HG02970 (cell line): ENCODE results near the gene MINDY1.

Experiments used
- ATAC-seq: cut with Tn5 transposase; IDR thresholded peaks from one replicate; pipeline ENCODE4 v1.9.1; 2021; ENCODE audit warnings: mild to moderate bottlenecking, moderate library complexity, moderate number of reproducible peaks; ENCODE audit not compliant: unreplicated experiment, low FRiP score

Gene MINDY1

DNA sequence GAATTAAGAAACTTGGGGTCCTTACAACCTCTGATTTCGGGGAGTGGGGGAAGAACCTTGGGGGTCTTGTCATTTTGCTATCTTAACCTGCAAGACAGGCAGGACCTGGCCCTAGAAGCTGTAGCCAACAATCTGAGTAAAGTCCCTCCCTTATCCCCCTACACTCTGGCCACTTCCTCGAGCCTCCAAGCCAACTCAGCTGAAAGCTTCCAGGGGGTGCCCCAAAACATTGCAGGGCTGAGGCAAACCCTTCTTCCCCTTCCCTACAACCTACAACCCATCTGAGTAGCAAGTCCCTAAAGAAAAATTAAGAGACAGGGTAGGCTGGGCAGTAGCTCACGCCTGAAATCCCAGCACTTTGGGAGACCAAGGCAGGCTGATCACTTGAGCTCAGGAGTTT is 37.1 kb downstream of the MINDY1 start:
- ATAC-seq, result no peak

DNA sequence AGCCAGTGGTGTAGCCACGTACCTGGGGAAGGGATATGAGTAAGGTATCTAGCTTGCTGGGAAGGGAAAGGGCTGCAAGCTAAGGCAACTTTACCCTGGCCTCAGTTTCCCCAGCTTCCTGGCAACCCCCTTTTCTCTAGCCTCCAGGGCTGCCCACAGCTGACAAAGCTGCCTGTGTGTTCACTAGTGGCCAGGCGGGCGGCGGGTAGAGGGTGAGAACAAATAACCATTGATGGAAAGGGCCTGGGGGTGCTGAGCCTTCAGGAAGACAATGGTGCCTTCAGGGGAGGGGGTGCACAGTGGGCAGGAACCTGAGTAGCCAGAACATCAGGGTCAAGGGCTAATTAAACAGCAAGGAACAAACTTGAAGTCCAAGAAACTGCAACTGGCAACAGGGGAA is 38.2 kb downstream of the MINDY1 start:
- no peak for ATAC-seq

DNA sequence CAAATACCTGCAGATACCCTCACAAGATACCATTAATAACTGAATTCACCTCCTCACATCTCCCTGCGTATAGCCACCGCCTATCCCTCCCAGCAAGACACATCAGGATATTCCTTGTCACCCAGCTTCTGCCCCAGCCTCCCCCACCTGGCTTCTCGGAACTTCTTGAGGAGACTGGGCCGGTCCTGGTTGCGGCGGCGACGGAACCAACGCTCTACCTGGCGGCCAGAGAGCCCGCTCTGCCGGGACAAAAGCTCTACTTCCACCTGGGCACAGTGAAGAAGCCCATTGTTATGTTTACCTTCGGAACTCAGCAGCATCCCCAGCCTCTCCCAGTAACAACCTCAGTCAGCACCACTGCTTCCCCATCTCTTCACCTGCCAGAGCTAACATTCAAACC is 38.8 kb downstream of the MINDY1 start:
- ATAC-seq, result no peak

DNA sequence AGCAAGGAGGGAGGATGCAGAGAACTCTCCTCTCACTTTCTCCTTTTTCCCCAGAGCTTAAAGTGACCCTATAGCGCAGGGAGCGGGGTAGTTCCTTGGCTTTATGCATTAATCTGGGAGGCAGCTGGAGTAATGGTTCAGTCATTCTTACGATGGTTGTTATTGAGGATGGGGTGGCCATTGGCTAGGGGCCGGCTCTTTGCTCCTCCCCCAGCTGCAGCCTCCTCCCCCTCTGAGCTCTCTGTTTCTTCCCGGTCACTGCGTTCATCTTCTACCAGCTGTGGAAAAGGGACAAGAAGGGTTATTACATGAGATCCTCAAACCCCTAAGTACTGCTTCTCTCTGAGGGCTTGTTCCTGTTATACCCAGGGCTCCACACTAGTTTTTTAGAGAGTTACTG is 40.7 kb downstream of the MINDY1 start:
- ATAC-seq, result no peak

DNA sequence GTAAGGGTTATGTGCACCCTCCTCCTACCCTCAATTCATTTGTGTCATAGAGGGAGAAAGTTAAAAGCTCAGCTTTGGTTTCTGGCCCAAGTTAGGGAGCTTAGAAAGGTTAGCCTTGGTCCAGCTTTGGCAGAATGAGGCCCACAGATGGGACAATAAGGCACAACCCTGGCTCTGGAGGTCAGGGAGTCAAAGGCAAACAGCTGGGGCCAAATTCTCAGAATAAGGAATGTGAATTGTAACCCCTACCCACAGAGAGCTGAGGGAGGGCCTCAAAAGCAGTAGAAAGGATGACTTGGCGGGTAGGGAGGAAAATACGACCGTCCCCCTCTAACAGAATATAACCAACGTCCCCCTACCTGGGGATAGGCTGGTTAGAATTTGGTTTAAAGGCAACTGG is 41.1 kb downstream of the MINDY1 start:
- no peak for ATAC-seq

DNA sequence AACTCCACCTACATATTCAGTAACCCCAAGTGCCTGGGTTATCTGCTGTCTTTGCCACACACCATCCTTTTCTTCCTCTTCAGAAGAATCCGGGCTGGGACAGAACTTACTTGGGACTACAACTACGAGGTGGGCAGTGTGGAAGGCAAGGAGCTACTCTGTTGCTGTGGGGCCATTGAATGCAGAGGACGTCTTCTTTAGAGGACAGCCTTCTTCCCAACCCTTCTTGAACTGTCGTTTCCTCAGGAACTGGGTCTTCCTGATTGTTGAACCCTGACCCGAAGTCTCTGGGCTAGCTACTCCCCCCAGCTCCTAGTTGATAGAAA is 42.6 kb downstream of the MINDY1 start:
- ATAC-seq, result no peak

DNA sequence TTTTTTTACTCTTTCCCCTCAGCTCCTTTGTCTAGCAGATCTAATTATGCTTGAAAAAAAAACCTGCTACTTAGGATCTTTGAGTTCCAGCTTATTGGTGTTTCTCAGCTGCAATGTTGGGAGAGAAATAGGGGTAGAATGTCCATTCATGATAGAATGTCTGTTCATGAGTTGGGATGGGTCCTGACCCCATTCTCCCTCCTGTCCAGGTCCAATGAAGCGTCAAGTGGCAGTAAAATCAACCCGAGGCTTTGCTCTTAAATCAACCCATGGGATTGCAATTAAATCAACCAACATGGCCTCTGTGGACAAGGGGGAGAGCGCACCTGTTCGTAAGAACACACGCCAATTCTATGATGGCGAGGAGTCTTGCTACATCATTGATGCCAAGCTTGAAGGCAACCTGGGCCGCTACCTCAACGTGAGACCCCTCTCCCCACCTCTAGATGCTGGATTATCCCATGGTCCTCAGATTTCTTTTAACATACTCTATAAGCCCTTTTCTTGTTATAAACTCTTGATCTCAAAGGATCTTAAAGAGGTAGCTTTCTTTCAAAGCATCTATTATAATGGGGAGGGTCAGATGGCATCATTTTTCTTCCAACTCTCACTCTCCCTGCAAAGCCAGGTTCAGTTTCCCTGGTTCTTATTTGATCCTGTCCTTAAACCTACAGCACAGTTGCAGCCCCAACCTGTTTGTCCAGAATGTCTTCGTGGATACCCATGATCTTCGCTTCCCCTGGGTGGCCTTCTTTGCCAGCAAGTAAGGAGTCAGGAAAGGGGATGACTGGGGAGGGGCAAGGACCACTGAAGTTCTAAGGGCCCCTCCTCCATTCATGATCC is 43.2 kb downstream of the MINDY1 start:
- no peak for ATAC-seq

DNA sequence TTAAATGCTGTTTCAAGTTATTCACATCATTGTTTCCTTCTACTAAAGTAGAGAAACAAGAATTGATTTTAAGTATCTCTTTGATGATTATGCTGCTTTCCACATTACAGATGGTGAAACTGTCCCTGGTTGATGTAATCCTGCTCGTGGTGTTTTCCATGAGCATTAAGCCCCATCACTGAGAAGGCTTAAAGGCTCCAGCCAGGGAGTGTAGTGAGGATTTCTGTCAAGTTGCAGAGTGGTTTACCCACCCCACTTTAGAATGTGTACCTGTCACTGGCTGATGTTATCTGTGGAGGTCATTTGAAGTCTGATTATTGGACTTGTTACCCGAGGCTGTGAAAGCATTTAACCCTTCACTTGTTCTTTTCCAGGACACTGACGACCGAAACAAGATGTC is 44.9 kb downstream of the MINDY1 start:
- ATAC-seq, result no peak

DNA sequence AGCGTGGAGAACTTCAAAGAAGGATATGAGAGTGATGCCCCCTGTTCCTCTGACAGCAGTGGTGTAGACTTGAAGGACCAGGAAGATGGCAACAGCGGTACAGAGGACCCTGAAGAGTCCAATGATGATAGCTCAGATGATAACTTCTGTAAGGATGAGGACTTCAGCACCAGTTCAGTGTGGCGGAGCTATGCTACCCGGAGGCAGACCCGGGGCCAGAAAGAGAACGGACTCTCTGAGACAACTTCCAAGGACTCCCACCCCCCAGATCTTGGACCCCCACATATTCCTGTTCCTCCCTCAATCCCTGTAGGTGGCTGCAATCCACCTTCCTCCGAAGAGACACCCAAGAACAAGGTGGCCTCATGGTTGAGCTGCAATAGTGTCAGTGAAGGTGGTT is 46.1 kb downstream of the MINDY1 start:
- ATAC-seq, result no peak

DNA sequence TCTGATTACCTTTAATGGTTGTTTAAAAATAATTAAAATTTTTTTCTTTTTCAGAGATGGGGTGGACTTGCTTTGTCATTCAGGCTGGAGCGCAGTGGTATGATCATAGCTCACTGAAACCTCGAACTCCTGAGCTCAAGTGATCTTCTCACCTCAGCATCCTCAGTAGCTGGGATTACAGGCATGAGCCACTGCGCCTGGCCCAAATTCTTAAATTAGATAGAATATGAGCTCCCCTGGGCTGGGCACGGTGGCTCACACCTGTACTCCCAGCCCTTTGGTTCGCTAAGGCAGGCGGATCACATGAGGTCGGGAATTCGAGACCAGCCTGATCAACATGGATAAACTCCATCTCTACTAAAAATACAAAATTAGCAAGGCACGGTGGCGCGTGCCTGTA is 49.0 kb downstream of the MINDY1 start:
- no peak for ATAC-seq

DNA sequence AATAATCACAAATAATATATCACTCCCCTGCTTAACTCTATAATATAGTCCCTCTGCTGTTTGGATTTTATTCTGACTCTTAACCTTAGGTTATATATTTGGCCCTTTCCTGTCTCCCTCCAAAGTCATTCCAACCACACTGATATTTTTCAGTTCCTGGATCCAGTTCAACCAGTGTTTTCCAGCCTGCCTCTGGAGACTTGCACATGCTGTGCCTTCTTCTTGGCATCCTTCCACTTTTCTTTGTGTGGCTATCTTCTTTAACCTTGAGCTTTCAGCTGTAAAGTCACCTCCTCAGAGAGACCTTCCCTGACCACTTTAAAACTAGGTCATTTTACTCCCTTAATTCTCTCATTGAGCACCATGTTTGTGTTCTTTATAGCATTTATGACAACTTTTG is 51.4 kb downstream of the MINDY1 start:
- ATAC-seq, result no peak

DNA sequence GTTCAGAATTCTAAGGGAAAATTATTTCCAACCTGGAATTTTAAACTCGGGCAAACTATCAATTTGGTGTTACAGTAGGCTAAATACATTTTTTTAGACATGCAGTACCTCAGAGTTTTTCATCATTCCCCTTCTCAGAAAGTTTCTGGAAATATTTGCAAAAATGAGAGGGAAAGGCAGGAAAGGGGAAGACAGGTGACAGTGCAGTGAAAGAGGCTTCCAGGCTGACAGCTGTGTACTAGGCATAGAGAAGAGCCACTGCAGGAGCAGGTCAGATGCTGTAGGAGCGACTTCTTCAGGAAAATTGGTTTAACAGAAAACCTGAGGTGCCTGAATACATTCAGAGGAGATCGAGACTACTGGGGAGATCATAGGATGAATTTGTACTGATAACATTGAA is 52.0 kb downstream of the MINDY1 start:
- no peak for ATAC-seq
